NCI-H2196 treated with DMSO at 0.1 percent for 48 hours (cell line): ENCODE results near the gene COL26A1.
"Not testable (repeated sequence)": the region's sequence is repeated elsewhere in the genome, so short reads cannot be mapped to it uniquely, and the experiment has no call there.

Source experiments
- DNase-seq: peaks from one replicate; lab custom pipeline; 2025; ENCODE audit not compliant: unreplicated experiment; lab: John Stamatoyannopoulos, UW

COL26A1 gene

GRCh38 chr7:101401390-101402080 lies 38.9 kb downstream of the COL26A1 start:
- no peak for DNase-seq

- DNase-seq: no peak
Measured at GRCh38 chr7:101402081-101402779, 39.6 kb downstream of the COL26A1 start.

- no peak for DNase-seq
Measured at GRCh38 chr7:101402835-101403234, 40.2 kb downstream of the COL26A1 start.

GRCh38 chr7:101405474-101406067 lies 42.9 kb downstream of the COL26A1 start:
- DNase-seq: no peak

GRCh38 chr7:101410743-101411507 lies 48.2 kb downstream of the COL26A1 start:
- no peak for DNase-seq

GRCh38 chr7:101411508-101411874 lies 48.8 kb downstream of the COL26A1 start:
- no peak for DNase-seq

GRCh38 chr7:101412976-101413375 lies 50.3 kb downstream of the COL26A1 start:
- no peak for DNase-seq

- no peak for DNase-seq
Measured at GRCh38 chr7:101418694-101419093, 56.0 kb downstream of the COL26A1 start.

- DNase-seq: no peak
Measured at GRCh38 chr7:101419831-101420230, 57.2 kb downstream of the COL26A1 start.

GRCh38 chr7:101420436-101420835 lies 57.8 kb downstream of the COL26A1 start:
- DNase-seq: no peak

GRCh38 chr7:101422356-101423195 lies 59.9 kb downstream of the COL26A1 start:
- no peak for DNase-seq

GRCh38 chr7:101426303-101427011 lies 63.8 kb downstream of the COL26A1 start:
- no peak for DNase-seq

- DNase-seq: no peak
Measured at GRCh38 chr7:101428093-101428866, 65.6 kb downstream of the COL26A1 start.

GRCh38 chr7:101432316-101432715 lies 69.6 kb downstream of the COL26A1 start:
- no peak for DNase-seq

GRCh38 chr7:101433688-101434087 lies 71.0 kb downstream of the COL26A1 start:
- no peak for DNase-seq

- DNase-seq: not testable (repeated sequence)
Measured at GRCh38 chr7:101434155-101434554, 71.5 kb downstream of the COL26A1 start.

- DNase-seq: no peak
Measured at GRCh38 chr7:101435461-101436220, 73.0 kb downstream of the COL26A1 start.

GRCh38 chr7:101436221-101436735 lies 73.6 kb downstream of the COL26A1 start:
- no peak for DNase-seq
